HepG2 (cell line): Measurements from ENCODE around the gene WDR26. TPM values are rescaled to one million over a fixed set of nuclear protein-coding genes. Genes with fewer than 3 reads are reported as not detected.

Experiments used
- CC2D1A ChIP-seq: sonication (generic); formaldehyde crosslinking; IDR thresholded peaks from 2 replicates; pipeline ENCODE4 v1.8.1; 2023; ENCODE audit warnings: mild to moderate bottlenecking, missing genetic modification reagents
- CREM ChIP-seq, 2 experiments: sonication (generic) in 1 of 2; formaldehyde crosslinking in 1 of 2; IDR thresholded peaks; 2 replicates each; pipeline versions ENCODE4 v1.4.0 to v1.6.1; 2016 to 2020; ENCODE audit warnings: antibody characterized with exemption in 1 of 2, mild to moderate bottlenecking in 1 of 2, missing genetic modification reagents in 1 of 2
- HMGA1 ChIP-seq: sonication (generic); formaldehyde crosslinking; conservative IDR thresholded peaks from 2 replicates; pipeline ENCODE4 v1.4.0; 2020; ENCODE audit warnings: missing genetic modification reagents
- NBN ChIP-seq: fragments of 450-650 bp; conservative IDR thresholded peaks from 2 replicates; pipeline ENCODE4 v1.6.1; 2017
- NFYB ChIP-seq: sonication (generic); formaldehyde crosslinking; IDR thresholded peaks from 2 replicates; pipeline ENCODE4 v1.4.0; 2020; ENCODE audit warnings: missing genetic modification reagents
- PAXIP1 ChIP-seq: sonication (generic); formaldehyde crosslinking; conservative IDR thresholded peaks from 2 replicates; pipeline ENCODE4 v1.4.0; 2020; ENCODE audit warnings: mild to moderate bottlenecking, missing genetic modification reagents, moderate library complexity
- TCF12 ChIP-seq, 2 experiments: fragments of 450-650 bp in 1 of 2; sonication (generic) in 1 of 2; formaldehyde crosslinking in 1 of 2; IDR thresholded peaks; 2 replicates each; pipeline versions ENCODE4 v1.6.1 to v1.8.0; 2017 to 2022; ENCODE audit warnings: antibody characterized with exemption in 1 of 2, mild to moderate bottlenecking in 1 of 2, missing genetic modification reagents in 1 of 2, moderate library complexity in 1 of 2
- YY1 ChIP-seq: IDR thresholded peaks from 2 replicates; pipeline ENCODE4 v1.6.1; 2011; ENCODE audit warnings: low read length, low read depth, moderate library complexity, mild to moderate bottlenecking; ENCODE audit not compliant: insufficient read depth, insufficient replicate concordance
- ZBTB10 ChIP-seq: sonication (generic); formaldehyde crosslinking; IDR thresholded peaks from 2 replicates; pipeline ENCODE4 v1.4.0; 2020; ENCODE audit warnings: missing genetic modification reagents, borderline replicate concordance
- ZFP91 ChIP-seq: sonication (generic); formaldehyde crosslinking; IDR thresholded peaks from 2 replicates; pipeline ENCODE4 v1.9.0; 2022; ENCODE audit warnings: missing genetic modification reagents, mild to moderate bottlenecking, borderline replicate concordance
- ZFX ChIP-seq: sonication (generic); formaldehyde crosslinking; IDR thresholded peaks from 2 replicates; pipeline ENCODE4 v1.4.0; 2020; ENCODE audit warnings: mild to moderate bottlenecking, low read depth, missing genetic modification reagents, moderate library complexity
- ZMYM4 ChIP-seq: sonication (generic); formaldehyde crosslinking; IDR thresholded peaks from 2 replicates; pipeline ENCODE4 v1.8.1; 2023; ENCODE audit warnings: mild to moderate bottlenecking, missing genetic modification reagents
- ZNF253 ChIP-seq: sonication (generic); formaldehyde crosslinking; IDR thresholded peaks from 2 replicates; pipeline ENCODE4 v1.8.0; 2022; ENCODE audit warnings: mild to moderate bottlenecking, missing genetic modification reagents, borderline replicate concordance
- ZNF292 ChIP-seq: sonication (generic); formaldehyde crosslinking; IDR thresholded peaks from 2 replicates; pipeline ENCODE4 v1.8.1; 2022; ENCODE audit warnings: mild to moderate bottlenecking, low read depth, missing genetic modification reagents, borderline replicate concordance
- ZNF33B ChIP-seq: sonication (generic); formaldehyde crosslinking; IDR thresholded peaks from 2 replicates; pipeline ENCODE4 v1.5.1; 2020; ENCODE audit warnings: mild to moderate bottlenecking, missing genetic modification reagents
- ZNF672 ChIP-seq: sonication (generic); formaldehyde crosslinking; IDR thresholded peaks from 2 replicates; pipeline ENCODE4 v1.8.1; 2022; ENCODE audit warnings: missing genetic modification reagents
- ZNF746 ChIP-seq: sonication (generic); formaldehyde crosslinking; IDR thresholded peaks from 2 replicates; pipeline ENCODE4 v1.8.0; 2022; ENCODE audit warnings: mild to moderate bottlenecking, missing genetic modification reagents
- ZNF761 ChIP-seq: sonication (generic); formaldehyde crosslinking; conservative IDR thresholded peaks from 2 replicates; pipeline ENCODE4 v1.4.0; 2020; ENCODE audit warnings: mild to moderate bottlenecking, missing genetic modification reagents
- ZSCAN9 ChIP-seq: IDR thresholded peaks from 2 replicates; pipeline ENCODE4 v1.6.1; 2016; ENCODE audit warnings: borderline replicate concordance
- polyA plus RNA-seq, 8 experiments: library from polyadenylated mRNA; depleted of rRNA in 3 of 8; stranded (reverse) in 7 of 8; unstranded in 1 of 8; fragments of >200 nt; fragmentation: Illumina TruSeq in 4 of 8; extraction: Trizol in 4 of 8; gene quantifications; 2 replicates each; pipeline versions ENCODE4 v1.2.1 to v1.2.3, GENCODE V29; 2011 to 2016; ENCODE audit warnings: low read depth in 4 of 8, missing spikeins in 1 of 8, mixed read lengths in 1 of 8; ENCODE audit not compliant: insufficient read depth in 1 of 8
- total RNA-seq, 5 experiments: library from RNA; depleted of rRNA; stranded (reverse); fragments of >200 nt; fragmentation: Illumina TruSeq; extraction: Trizol; gene quantifications; 2 replicates each; pipeline ENCODE4 v1.2.3, GENCODE V29; 2016; ENCODE audit warnings: low read depth in 1 of 5
- TF ChIP-seq, protein P1 (sequence below): sonication (generic); formaldehyde crosslinking; IDR thresholded peaks from 2 replicates; pipeline ENCODE4 v1.4.0; 2020; ENCODE audit warnings: missing genetic modification reagents

WDR26 gene
- total and polyA plus RNA-seq, 2 of the 13 experiments (the other 11 are each of a cell fraction or from before 2014, with no cell fraction given), result 13.2 to 23.7 TPM

GRCh38 chr1:224454402-224455055 lies 19.9 kb upstream of the WDR26 start (continued):
- TF ChIP-seq, protein P1, sequence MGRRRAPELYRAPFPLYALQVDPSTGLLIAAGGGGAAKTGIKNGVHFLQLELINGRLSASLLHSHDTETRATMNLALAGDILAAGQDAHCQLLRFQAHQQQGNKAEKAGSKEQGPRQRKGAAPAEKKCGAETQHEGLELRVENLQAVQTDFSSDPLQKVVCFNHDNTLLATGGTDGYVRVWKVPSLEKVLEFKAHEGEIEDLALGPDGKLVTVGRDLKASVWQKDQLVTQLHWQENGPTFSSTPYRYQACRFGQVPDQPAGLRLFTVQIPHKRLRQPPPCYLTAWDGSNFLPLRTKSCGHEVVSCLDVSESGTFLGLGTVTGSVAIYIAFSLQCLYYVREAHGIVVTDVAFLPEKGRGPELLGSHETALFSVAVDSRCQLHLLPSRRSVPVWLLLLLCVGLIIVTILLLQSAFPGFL (CRISPR knock-in tag), result no peak
- no peak for TF ChIP-seq ZFX (CRISPR knock-in tag)
- TF ChIP-seq ZNF292 (CRISPR knock-in tag), result peak; percentile 49; the same call in 1 of the 2 replicates
- TF ChIP-seq ZNF761 (CRISPR knock-in tag), result no peak
- no peak for TF ChIP-seq CC2D1A (CRISPR knock-in tag)
- TF ChIP-seq ZBTB10 (CRISPR knock-in tag), result no peak
- no peak for TF ChIP-seq CREM (IDR thresholded peaks at IDR 0.05)
- TF ChIP-seq CREM (CRISPR knock-in tag; IDR thresholded peaks at IDR 0.05), result no peak
- no peak for TF ChIP-seq NBN
- no peak for TF ChIP-seq YY1
- TF ChIP-seq ZFP91 (CRISPR knock-in tag), result no peak
- TF ChIP-seq ZNF253 (CRISPR knock-in tag), result no peak
- no peak for TF ChIP-seq TCF12 (IDR thresholded peaks at IDR 0.05)
- TF ChIP-seq TCF12 (CRISPR knock-in tag; IDR thresholded peaks at IDR 0.05), result no peak
- TF ChIP-seq ZNF746, result no peak
- TF ChIP-seq PAXIP1 (CRISPR knock-in tag), result 0 out of 2 replicates have a peak, but pooled peaks have one; percentile 31
- peak; percentile 39; the same call in 1 of the 2 replicates for TF ChIP-seq NFYB (CRISPR knock-in tag)
- TF ChIP-seq ZNF33B (CRISPR knock-in tag), result no peak
- TF ChIP-seq HMGA1, result no peak
- no peak for TF ChIP-seq ZMYM4
- TF ChIP-seq ZSCAN9 (CRISPR knock-in tag), result no peak
- no peak for TF ChIP-seq ZNF672
